Gastroesophageal sphincter (tissue), 3 donors: ENCODE results near the gene PPP1R3G.

Experiments
- POLR2A ChIP-seq, 2 donors: fragments of 450-650 bp; IDR thresholded peaks; one replicate each; pipeline ENCODE4 v1.6.1; 2017; ENCODE audit warnings: antibody characterized with exemption in 2 of 2, mild to moderate bottlenecking in 2 of 2, moderate library complexity in 1 of 2
- TF ChIP-seq, protein P1 (sequence below), 4 experiments: fragments of 200-600 bp in 2 of 4; fragments of 450-650 bp in 2 of 4; sonication (generic) in 1 of 4; IDR thresholded peaks; one replicate each; pipeline ENCODE4 v1.5.1; 2017 to 2019; ENCODE audit warnings: antibody characterized with exemption in 4 of 4, mild to moderate bottlenecking in 2 of 4, moderate library complexity in 2 of 4

GRCh38 chr6:5089481-5090438 is 4.6 kb downstream of the PPP1R3G start:
- TF ChIP-seq, protein P1, sequence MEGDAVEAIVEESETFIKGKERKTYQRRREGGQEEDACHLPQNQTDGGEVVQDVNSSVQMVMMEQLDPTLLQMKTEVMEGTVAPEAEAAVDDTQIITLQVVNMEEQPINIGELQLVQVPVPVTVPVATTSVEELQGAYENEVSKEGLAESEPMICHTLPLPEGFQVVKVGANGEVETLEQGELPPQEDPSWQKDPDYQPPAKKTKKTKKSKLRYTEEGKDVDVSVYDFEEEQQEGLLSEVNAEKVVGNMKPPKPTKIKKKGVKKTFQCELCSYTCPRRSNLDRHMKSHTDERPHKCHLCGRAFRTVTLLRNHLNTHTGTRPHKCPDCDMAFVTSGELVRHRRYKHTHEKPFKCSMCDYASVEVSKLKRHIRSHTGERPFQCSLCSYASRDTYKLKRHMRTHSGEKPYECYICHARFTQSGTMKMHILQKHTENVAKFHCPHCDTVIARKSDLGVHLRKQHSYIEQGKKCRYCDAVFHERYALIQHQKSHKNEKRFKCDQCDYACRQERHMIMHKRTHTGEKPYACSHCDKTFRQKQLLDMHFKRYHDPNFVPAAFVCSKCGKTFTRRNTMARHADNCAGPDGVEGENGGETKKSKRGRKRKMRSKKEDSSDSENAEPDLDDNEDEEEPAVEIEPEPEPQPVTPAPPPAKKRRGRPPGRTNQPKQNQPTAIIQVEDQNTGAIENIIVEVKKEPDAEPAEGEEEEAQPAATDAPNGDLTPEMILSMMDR (IDR thresholded peaks at IDR 0.05), result no peak
- no peak for TF ChIP-seq POLR2A (IDR thresholded peaks at IDR 0.05)
